Measurements from ENCODE around the gene LAIR2. TPM values are rescaled to one million over a fixed set of nuclear protein-coding genes. Genes with fewer than 3 reads are reported as not detected.

LAIR2 gene
- total RNA-seq, 1 experiment from 2014 or later = not detected

DNA sequence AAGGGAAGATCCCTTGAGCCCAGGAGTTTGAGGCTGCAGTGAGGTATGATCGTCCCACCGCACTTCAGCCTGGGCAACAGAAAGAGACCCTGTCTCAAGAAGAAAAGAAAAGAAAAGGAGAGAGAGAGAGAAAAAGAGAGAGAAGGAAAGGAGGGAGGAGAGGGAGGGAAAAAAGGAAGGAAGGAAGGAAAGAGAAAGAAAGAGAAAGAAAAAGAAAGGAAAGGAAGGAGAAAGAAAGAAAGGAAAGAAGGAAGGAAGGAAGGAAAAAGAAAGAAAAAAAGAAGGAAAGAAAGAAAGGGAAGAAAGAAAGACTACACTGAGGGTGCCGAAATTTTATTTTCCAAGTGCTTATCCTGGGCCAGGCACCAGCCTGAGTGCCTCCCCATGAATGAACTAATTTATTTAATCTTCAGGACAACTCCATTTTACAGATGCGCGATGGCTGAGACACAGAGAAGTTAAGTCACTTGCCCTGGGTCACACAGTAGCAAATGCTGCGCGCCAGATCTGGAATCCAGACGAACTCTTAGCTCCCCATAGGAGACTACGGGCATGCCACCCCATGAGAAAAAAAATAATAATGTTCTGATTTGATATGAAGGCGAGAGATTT is 32.2 kb upstream of the LAIR2 start (continued):
- TF ChIP-seq REST (IDR thresholded peaks at IDR 0.05; ENCODE audit: low read depth) (no peak), POLR2AphosphoS5 (IDR thresholded peaks at IDR 0.05; ENCODE audit: low read depth, low read length) (no peak), TCF7L2 (IDR thresholded peaks at IDR 0.05; ENCODE audit: borderline replicate concordance, extremely low read depth, insufficient read depth, insufficient read length) (no peak), JUND (IDR thresholded peaks at IDR 0.05) (no peak), SP1 (IDR thresholded peaks at IDR 0.05; ENCODE audit: low read depth) (no peak)
- TF ChIP-seq, protein P1, sequence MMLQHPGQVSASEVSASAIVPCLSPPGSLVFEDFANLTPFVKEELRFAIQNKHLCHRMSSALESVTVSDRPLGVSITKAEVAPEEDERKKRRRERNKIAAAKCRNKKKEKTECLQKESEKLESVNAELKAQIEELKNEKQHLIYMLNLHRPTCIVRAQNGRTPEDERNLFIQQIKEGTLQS (IDR thresholded peaks at IDR 0.05) = no peak
- TF ChIP-seq, protein P2, sequence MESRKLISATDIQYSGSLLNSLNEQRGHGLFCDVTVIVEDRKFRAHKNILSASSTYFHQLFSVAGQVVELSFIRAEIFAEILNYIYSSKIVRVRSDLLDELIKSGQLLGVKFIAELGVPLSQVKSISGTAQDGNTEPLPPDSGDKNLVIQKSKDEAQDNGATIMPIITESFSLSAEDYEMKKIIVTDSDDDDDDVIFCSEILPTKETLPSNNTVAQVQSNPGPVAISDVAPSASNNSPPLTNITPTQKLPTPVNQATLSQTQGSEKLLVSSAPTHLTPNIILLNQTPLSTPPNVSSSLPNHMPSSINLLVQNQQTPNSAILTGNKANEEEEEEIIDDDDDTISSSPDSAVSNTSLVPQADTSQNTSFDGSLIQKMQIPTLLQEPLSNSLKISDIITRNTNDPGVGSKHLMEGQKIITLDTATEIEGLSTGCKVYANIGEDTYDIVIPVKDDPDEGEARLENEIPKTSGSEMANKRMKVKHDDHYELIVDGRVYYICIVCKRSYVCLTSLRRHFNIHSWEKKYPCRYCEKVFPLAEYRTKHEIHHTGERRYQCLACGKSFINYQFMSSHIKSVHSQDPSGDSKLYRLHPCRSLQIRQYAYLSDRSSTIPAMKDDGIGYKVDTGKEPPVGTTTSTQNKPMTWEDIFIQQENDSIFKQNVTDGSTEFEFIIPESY (IDR thresholded peaks at IDR 0.05; ENCODE audit: extremely low read depth, insufficient replicate concordance, low read length) = no peak

All from HCT116 (cell line).